ENCODE results near the gene CERK.
A peak's percentile ranks its signal among the peaks of the same experiment; 100 is the strongest.

The CERK gene

DNA sequence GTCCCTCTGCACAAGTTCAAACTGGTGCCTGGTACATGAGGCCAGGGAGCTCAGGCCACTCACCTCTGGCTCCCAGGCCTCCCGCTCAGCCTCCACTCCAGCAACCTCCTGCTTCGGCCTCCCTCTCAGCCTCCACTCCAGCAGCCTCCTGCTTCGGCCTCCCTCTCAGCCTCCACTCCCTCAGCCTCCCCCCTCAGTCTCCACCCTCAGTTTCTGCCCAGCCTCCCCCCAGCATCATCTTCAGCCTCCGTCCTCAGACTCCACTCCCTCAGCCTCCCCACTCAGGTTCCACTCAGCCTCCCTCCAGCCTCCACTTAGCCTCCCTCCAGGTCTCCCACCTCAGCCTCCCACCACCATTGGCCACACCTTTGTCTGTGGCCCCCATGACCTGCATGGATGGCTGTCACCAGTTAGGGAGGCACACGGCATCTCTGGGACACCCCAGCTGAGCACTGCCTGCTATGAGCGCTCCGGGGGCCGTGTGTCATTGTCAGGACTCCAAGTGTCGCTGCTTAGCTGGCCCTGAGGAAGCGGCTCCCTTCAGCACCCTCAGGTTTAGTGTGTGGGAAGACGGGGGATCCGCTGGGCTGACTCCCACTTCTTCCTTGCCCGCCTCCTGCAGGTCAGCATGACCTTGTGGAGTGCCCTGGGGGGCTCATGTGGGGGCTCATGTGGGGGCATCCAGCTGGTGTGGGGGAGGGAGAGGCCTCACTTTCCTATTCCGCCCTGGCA is 78.8 kb downstream of the CERK start:
- H3K9me3 Mint-ChIP-seq = no peaks in the 10 kb centered on the region
- DNase-seq = no peak
- no peak overlapping the region for H3K27ac Mint-ChIP-seq
- H3K4me3 Mint-ChIP-seq = no peak overlapping the region
- H3K36me3 Mint-ChIP-seq (ENCODE audit: low read depth) = peaks cover 3% of the 10 kb centered on the region
- H3K4me1 Mint-ChIP-seq (ENCODE audit: low read depth) = peaks cover 27% of the 10 kb centered on the region
- H3K27me3 Mint-ChIP-seq = no peaks in the 10 kb centered on the region

DNA sequence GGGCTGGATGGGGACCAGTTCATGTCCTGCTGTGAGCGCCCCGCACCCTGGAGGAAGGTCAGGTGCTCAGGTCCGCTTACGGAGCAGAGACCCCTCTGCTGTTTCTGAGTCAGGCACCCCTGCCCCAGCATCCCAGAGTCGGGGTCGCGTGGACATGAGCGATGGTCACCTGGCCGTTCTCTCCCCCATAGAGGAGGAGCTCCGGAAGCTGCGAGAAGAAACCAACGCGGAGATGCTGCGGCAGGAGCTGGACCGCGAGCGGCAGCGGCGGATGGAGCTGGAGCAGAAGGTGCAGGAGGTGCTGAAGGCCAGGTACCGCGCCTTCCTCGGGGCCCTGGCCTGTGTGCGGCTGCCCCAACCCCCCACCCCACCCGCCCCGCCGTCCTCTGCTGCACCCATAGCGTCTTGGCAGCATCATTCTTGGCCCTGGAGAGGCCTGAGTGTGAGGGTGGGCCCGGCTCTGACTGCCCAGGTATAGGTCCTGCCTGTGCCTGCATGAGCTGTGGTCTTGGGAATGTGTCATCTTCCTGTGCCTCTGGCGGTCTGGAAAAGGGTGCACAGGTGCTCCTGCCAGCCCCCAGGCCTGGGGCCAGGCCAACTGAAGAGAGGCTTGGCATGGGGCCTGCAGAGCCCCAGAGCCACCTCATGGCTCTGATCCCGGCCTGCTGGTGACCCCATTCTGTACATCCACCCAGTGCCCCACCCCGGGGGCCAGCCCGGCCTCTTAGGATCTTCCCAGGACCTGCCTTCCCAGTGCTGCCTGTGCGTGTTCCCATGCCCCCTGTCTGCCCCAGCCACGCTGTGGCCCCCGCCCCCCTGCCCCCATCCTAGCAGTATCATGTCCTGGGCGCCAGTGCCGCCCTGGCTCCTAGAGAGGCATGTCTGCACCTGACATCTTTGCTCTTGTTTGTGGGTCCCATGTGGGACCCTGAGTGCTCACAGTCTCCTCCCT is 79.8 kb downstream of the CERK start:
- no peak for DNase-seq
- Mint-ChIP-seq H3K4me3 (no peak overlapping the region), H3K9me3 (no peaks in the 10 kb centered on the region), H3K36me3 (ENCODE audit: low read depth) (no peaks in the 10 kb centered on the region), H3K27me3 (no peaks in the 10 kb centered on the region), H3K4me1 (ENCODE audit: low read depth) (peaks cover 36% of the 10 kb centered on the region), H3K27ac (no peak overlapping the region)

GRCh38 chr22:46657655-46657953 is 80.4 kb downstream of the CERK start:
- Mint-ChIP-seq H3K36me3 (ENCODE audit: low read depth) (no peaks in the 10 kb centered on the region), H3K9me3 (no peaks in the 10 kb centered on the region)

DNA sequence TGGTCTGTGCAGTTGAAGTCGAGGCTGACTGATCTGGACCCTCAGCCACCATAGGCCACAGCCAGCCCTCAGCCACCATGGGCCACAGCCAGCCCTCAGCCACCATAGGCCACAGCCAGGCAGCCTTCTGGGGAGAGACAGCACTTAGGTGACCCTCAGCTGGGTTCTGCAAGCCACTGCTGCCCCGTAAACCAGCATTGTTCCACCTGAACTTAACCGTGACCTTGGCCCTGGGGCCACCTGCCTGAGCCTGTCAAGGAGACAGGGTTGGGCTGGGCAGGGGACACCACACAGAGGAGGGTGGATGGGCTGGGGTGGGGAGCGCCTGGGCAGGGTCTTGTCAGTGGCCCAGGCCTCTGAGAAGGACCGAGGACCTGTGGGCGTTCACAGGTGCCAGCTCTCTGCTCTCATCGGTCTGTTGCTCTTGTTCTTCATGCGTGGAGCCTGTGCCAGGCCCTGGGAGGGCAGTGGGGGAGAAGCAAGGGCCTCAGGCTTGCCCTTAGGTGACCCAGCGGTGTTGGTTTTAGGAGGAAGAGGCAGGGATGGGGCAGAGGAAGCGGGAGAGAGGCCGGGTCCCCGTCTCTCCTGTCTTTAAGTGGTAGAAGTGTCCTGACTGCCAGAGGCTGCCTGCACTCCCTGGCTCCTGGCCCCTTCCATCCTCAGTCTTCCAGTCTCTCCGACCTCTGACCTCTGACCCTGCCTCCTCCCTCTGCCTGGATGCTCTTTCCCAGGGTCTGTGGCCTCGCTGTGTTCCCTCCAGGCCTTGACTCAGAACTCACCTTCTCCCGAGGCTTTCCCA is 81.0 kb downstream of the CERK start:
- H3K27ac Mint-ChIP-seq = peak overlapping the region; percentile 77

More at GRCh38 chr22:46657655-46657953, 80.4 kb downstream of the CERK start:
- H3K27me3 Mint-ChIP-seq = no peaks in the 10 kb centered on the region
- H3K27ac Mint-ChIP-seq = no peak overlapping the region
- peaks cover 43% of the 10 kb centered on the region for H3K4me1 Mint-ChIP-seq (ENCODE audit: low read depth)
- no peak for DNase-seq
- H3K4me3 Mint-ChIP-seq = no peak overlapping the region

DNA sequence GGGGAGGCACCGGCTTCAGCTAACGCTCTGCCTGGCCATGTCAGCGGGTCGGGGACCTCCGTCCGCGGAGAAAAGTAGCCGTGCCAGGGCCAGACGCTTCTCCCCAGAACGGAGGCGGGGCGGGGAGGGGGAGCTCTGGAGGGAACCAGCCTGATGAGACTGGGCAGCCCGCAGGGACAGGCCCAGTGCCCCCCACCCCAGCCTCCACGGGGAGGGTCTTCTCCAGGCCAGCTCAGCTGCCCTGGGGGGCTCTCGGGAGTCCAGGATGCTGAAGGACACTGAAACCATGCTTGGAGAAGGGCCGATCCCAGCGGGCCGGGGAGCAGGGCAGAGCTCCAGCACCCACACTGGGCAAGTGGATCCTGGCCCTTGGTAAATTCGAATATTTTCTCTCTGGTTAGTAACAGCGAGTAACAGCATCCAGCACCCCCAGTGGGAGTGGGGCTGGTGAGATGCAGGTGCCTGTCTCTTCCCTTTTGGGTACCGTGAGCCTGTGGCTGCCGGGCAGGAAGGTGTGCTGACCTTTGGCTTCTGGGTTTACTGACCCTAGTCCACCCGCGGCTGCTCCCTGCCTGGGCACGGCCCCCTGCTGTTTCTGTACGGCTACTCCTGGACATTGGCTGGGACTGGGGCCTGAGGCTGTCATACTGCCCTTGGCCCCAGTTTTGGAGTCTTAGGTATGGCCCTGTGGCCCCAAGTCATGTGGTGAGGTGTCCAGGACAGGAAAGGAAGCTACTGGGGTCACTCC is 82.0 kb downstream of the CERK start:
- no peak overlapping the region for H3K27ac Mint-ChIP-seq
- peaks cover 44% of the 10 kb centered on the region for H3K4me1 Mint-ChIP-seq (ENCODE audit: low read depth)
- no peaks in the 10 kb centered on the region for H3K9me3 Mint-ChIP-seq
- H3K27me3 Mint-ChIP-seq = no peaks in the 10 kb centered on the region
- H3K4me3 Mint-ChIP-seq = no peak overlapping the region
- no peak for DNase-seq
- no peaks in the 10 kb centered on the region for H3K36me3 Mint-ChIP-seq (ENCODE audit: low read depth)

More for the DNA sequence above, 81.0 kb downstream of the CERK start:
- H3K27me3 Mint-ChIP-seq = no peaks in the 10 kb centered on the region
- H3K9me3 Mint-ChIP-seq = no peaks in the 10 kb centered on the region
- H3K4me3 Mint-ChIP-seq = no peak overlapping the region
- DNase-seq = no peak
- no peaks in the 10 kb centered on the region for H3K36me3 Mint-ChIP-seq (ENCODE audit: low read depth)
- H3K4me1 Mint-ChIP-seq (ENCODE audit: low read depth) = peaks cover 48% of the 10 kb centered on the region

DNA sequence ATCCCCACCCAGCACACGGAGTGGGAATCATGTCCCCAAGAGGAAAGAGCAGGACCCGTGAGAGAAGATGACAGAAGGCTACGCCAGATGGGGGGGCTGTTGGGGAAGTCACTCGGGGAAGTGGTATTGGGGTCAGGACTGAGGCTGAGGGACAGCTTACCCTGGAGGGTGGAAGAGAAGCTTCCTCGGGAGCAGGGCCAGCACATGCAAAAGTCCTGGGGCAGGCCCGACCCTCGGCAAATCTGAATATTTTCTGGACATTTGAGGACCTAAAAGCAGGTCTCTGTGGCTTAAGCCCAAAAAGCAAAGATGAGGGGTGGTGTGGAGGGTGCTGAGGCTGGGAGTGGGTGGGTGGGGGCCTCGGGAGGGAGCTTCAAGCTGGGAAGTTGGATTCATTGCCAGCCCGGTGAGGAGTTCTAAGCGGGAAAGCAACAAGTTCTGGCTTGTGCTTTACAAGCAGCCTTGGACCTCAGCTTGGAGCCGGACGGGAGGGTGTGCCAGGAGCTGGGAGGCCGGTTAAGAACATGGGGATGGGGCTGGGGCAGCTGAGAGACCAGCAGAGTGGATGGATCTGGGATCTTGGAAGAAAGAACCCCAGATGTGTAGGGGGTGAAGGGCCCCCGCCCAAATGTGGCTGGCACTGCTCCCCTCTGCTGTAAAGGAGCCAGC is 83.0 kb downstream of the CERK start:
- Mint-ChIP-seq H3K9me3 (no peaks in the 10 kb centered on the region), H3K4me3 (no peak overlapping the region), H3K27me3 (no peaks in the 10 kb centered on the region), H3K36me3 (ENCODE audit: low read depth) (no peaks in the 10 kb centered on the region), H3K4me1 (ENCODE audit: low read depth) (peaks cover 35% of the 10 kb centered on the region), H3K27ac (peak overlapping the region; percentile 56)
- DNase-seq = no peak

DNA sequence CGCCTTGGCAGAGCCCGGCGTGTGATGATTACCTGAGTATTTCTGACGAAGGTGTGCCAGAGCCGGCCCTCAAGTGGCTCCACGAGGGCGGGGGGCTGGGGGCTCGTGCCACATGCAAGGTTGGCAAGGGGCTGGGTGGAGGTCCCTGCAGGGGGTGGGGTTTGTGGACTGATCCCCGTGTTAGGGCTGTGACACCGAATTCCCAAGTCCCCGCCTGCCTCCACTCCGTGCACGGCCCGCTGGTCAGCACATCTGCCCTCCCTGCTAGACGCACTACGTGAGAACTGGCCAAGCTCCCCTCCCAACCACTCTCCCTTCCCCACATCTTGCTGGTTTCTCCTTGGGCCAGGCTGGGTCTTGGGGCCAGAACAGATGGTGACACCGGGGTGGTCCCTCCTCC is 83.6 kb downstream of the CERK start:
- no peaks in the 10 kb centered on the region for H3K9me3 Mint-ChIP-seq
- no peak for DNase-seq
- H3K27me3 Mint-ChIP-seq = no peaks in the 10 kb centered on the region
- H3K27ac Mint-ChIP-seq = peak overlapping the region; percentile 56
- H3K36me3 Mint-ChIP-seq (ENCODE audit: low read depth) = no peaks in the 10 kb centered on the region
- peaks cover 32% of the 10 kb centered on the region for H3K4me1 Mint-ChIP-seq (ENCODE audit: low read depth)
- no peak overlapping the region for H3K4me3 Mint-ChIP-seq

GRCh38 chr22:46653596-46653995 is 84.5 kb downstream of the CERK start:
- H3K4me1 Mint-ChIP-seq (ENCODE audit: low read depth) = peaks cover 32% of the 10 kb centered on the region
- H3K36me3 Mint-ChIP-seq (ENCODE audit: low read depth) = no peaks in the 10 kb centered on the region
- no peaks in the 10 kb centered on the region for H3K27me3 Mint-ChIP-seq
- peak overlapping the region; percentile 10 for H3K4me3 Mint-ChIP-seq
- H3K9me3 Mint-ChIP-seq = no peaks in the 10 kb centered on the region
- DNase-seq = peak; percentile 51
- peak overlapping the region; percentile 71 for H3K27ac Mint-ChIP-seq

DNA sequence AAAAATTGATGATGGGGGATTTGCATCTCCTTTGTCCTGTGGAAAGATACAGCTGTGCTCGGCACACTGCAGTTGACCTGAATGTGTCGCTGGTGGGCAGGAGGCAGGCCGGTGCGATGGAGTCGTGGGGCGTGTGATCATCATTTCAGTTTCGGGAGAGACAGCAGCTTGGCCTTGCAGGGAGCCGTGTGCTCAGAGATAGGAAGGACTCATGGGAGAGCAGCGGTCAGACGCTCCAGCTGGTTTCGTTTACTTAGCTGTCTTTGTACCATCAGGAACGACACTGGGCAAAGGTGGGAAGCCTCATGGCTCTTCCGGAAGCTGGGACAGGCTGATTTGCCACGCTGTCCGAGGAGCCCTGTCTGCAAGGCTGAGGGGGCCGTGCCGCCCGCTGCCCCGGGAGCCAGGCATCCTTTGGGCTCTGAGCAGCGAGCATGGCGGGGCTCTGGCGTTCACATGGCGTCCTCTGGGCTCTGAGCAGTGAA is 85.2 kb downstream of the CERK start:
- Mint-ChIP-seq H3K4me3 (no peak overlapping the region), H3K27ac (peak overlapping the region; percentile 70), H3K27me3 (no peaks in the 10 kb centered on the region), H3K4me1 (ENCODE audit: low read depth) (peaks cover 32% of the 10 kb centered on the region), H3K9me3 (no peaks in the 10 kb centered on the region), H3K36me3 (ENCODE audit: low read depth) (no peaks in the 10 kb centered on the region)
- no peak for DNase-seq

DNA sequence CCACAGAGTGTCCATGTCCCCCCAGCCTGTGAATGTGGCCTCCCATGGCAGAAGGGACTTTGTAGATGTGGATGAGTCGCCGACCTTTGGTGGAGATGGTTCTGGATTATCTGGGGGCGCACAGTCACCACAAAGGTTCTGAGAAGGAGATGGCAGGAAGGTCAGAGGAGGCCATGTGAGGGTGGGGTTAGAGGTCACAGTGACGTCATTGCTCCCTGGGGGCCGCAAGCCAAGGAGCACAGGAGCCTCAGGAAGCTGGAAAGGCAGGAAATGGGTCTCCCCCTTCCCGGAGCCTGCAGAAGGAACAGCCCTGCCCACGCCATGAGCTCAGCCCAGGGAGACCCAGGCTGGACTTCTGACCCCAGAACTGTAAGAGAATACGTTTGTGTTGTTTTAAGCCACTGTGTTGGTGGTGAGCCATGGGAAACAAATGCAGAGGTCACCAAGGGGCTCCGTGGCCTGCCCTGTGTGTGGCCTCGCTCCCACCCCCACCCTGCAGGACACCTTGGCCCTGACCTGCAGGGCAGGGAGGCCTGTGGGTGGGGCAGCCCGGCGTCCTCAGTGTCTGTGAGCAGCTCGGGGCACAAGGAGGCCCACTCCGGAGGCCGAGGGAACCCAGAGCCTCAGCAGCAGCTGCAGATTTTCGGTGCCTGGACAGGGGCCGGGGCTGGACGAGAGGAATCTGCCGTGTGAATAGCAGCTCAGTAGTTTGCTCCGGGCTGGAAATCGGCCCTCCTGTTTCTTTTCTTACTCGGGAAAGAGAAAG is 85.8 kb downstream of the CERK start:
- no peak for DNase-seq
- Mint-ChIP-seq H3K27me3 (no peaks in the 10 kb centered on the region), H3K9me3 (no peaks in the 10 kb centered on the region), H3K36me3 (ENCODE audit: low read depth) (no peaks in the 10 kb centered on the region), H3K4me3 (no peak overlapping the region), H3K27ac (peak overlapping the region; percentile 80), H3K4me1 (ENCODE audit: low read depth) (peaks cover 32% of the 10 kb centered on the region)

DNA sequence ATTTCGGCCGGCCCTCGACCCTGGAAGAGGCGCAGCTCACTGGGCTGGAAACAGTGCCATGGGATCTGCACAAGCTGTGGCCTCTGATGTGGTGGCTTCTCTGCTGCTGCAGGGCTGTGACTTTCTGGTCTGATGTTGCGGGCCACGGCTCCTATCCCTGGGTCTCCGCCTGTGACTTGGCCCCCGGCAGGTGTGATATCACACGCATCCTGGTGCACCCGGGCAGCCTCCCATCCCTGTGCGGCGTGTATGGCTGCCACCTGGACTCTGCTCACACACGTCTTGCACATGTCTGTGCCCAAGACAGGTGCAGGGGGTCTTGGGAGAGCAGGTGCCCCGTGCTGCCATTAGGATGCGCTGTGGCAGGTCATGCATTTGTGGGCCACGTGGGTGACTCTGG is 86.7 kb downstream of the CERK start:
- Mint-ChIP-seq H3K27ac (no peak overlapping the region), H3K9me3 (no peaks in the 10 kb centered on the region), H3K4me1 (ENCODE audit: low read depth) (peaks cover 32% of the 10 kb centered on the region), H3K36me3 (ENCODE audit: low read depth) (no peaks in the 10 kb centered on the region), H3K4me3 (no peak overlapping the region), H3K27me3 (no peaks in the 10 kb centered on the region)
- no peak for DNase-seq

GRCh38 chr22:46650078-46650810 is 87.8 kb downstream of the CERK start:
- H3K27ac Mint-ChIP-seq = no peak overlapping the region
- H3K9me3 Mint-ChIP-seq = no peaks in the 10 kb centered on the region
- H3K36me3 Mint-ChIP-seq (ENCODE audit: low read depth) = no peaks in the 10 kb centered on the region
- DNase-seq = no peak
- peaks cover 32% of the 10 kb centered on the region for H3K4me1 Mint-ChIP-seq (ENCODE audit: low read depth)
- no peak overlapping the region for H3K4me3 Mint-ChIP-seq
- H3K27me3 Mint-ChIP-seq = no peaks in the 10 kb centered on the region
